A549 (cell line): ENCODE measurements around the gene BLCAP. TPM values are rescaled to one million over a fixed set of nuclear protein-coding genes. Genes with fewer than 3 reads are reported as not detected.

ENCODE experiments used
- ATAC-seq, 2 experiments: fragments of 200-7000 bp in 1 of 2; fragments of >200 bp in 1 of 2; cut with Nextera tagmentation in 1 of 2; cut with Tn5 transposase in 1 of 2; 3 replicates each; pipeline versions ENCODE4 v1.8.0 to v1.9.1; 2018 to 2020; ENCODE audit warnings: mild to moderate bottlenecking in 1 of 2, moderate library complexity in 1 of 2
- CTCF ChIA-PET: fragments of 300-600 bp; sonication (Branson Sonifier 250); formaldehyde crosslinking; extraction: SDS; loops from one replicate; lab custom pipeline; 2021; ENCODE audit warnings: antibody characterized with exemption, inconsistent platforms; lab: Yijun Ruan, JAX
- POLR2A ChIA-PET: fragments of 350-600 bp; formaldehyde crosslinking; extraction: SDS; loops from one replicate; lab custom pipeline; 2021; ENCODE audit warnings: antibody characterized with exemption, inconsistent platforms; lab: Yijun Ruan, JAX
- DNase-seq, 2 experiments: peaks; one replicate each; pipeline versions ENCODE4 v3.0.0 to v3.0.0-alpha.2; 2011 to 2016; ENCODE audit warnings: low read depth in 1 of 2, low spot score in 1 of 2
- FAIRE-seq: peaks from 2 replicates; lab custom pipeline; 2011; peaks lifted over from hg19 to GRCh38; lab: Jason Lieb, UNC
- H3K27ac ChIP-seq, 2 experiments: fragments of >200 bp; sonication (Bioruptor Twin); formaldehyde crosslinking; 3 replicates each; pipeline ENCODE4 v1.5.1; 2016 to 2017
- H3K4me1 ChIP-seq: fragments of >200 bp; sonication (Bioruptor Twin); formaldehyde crosslinking; 3 replicates; pipeline ENCODE4 v1.6.1; 2016
- H3K4me2 ChIP-seq: fragments of >200 bp; sonication (Bioruptor Twin); formaldehyde crosslinking; 3 replicates; pipeline ENCODE4 v1.6.1; 2016
- H3K4me3 ChIP-seq: fragments of >200 bp; sonication (Bioruptor Twin); formaldehyde crosslinking; 3 replicates; pipeline ENCODE4 v1.5.1; 2016
- H3K9me3 ChIP-seq: fragments of >200 bp; sonication (Bioruptor Twin); formaldehyde crosslinking; 3 replicates; pipeline ENCODE4 v1.6.1; 2016
- CBX2 ChIP-seq: fragments of 200-600 bp; sonication (generic); IDR thresholded peaks from 2 replicates; pipeline ENCODE4 v1.6.1; 2016; ENCODE audit warnings: low read depth, mild to moderate bottlenecking, borderline replicate concordance
- CEBPB ChIP-seq, 2 experiments: fragments of >200 bp in 1 of 2; sonication (Bioruptor Twin) in 1 of 2; formaldehyde crosslinking in 1 of 2; IDR thresholded peaks; 2 replicates each; pipeline ENCODE4 v1.6.1; 2012 to 2016
- EHF ChIP-seq: fragments of 250-450 bp; sonication (Bioruptor Pico); IDR thresholded peaks from 2 replicates; pipeline ENCODE4 v1.5.0; 2020; ENCODE audit warnings: mild to moderate bottlenecking
- EP300 ChIP-seq, 2 experiments: fragments of >200 bp; sonication (Bioruptor Twin); formaldehyde crosslinking; IDR thresholded peaks; 2 replicates in 1 of 2; 3 replicates in 1 of 2; pipeline ENCODE4 v1.6.1; 2016 to 2017
- FOSL2 ChIP-seq, 2 experiments: fragments of 450-650 bp in 1 of 2; fragments of >200 bp in 1 of 2; sonication (Bioruptor Twin) in 1 of 2; formaldehyde crosslinking; IDR thresholded peaks; 2 replicates each; pipeline versions ENCODE4 v1.5.0 to v1.6.1; 2016 to 2020; ENCODE audit warnings: mild to moderate bottlenecking in 1 of 2, moderate library complexity in 1 of 2
- FOXS1 ChIP-seq: fragments of 250-450 bp; sonication (Bioruptor Pico); IDR thresholded peaks from 2 replicates; pipeline ENCODE4 v1.5.0; 2020; ENCODE audit warnings: mild to moderate bottlenecking, moderate library complexity
- HES2 ChIP-seq: fragments of >200 bp; sonication (Bioruptor Twin); formaldehyde crosslinking; IDR thresholded peaks from 2 replicates; pipeline ENCODE4 v1.6.1; 2016
- JUNB ChIP-seq: fragments of >200 bp; sonication (Bioruptor Twin); formaldehyde crosslinking; IDR thresholded peaks from 2 replicates; pipeline ENCODE4 v1.6.1; 2016
- MAZ ChIP-seq: fragments of 150-350 bp; IDR thresholded peaks from 2 replicates; pipeline ENCODE4 v1.6.1; 2014; ENCODE audit warnings: antibody characterized with exemption, low read depth, low read length, borderline replicate concordance
- NFE2L2 ChIP-seq: fragments of 150-350 bp; conservative IDR thresholded peaks from 2 replicates; pipeline ENCODE4 v1.6.1; 2014; ENCODE audit warnings: low read length
- NPAS2 ChIP-seq: fragments of 250-450 bp; sonication (Bioruptor Pico); IDR thresholded peaks from 2 replicates; pipeline ENCODE4 v1.8.0; 2022; ENCODE audit warnings: mild to moderate bottlenecking, moderate library complexity, borderline replicate concordance
- PHF8 ChIP-seq: fragments of 200-600 bp; sonication (generic); IDR thresholded peaks from 2 replicates; pipeline ENCODE4 v1.6.1; 2016; ENCODE audit warnings: low read depth, mild to moderate bottlenecking, antibody characterized with exemption, moderate library complexity, borderline replicate concordance
- POLR2AphosphoS2 ChIP-seq: conservative IDR thresholded peaks from 2 replicates; pipeline ENCODE4 v1.6.1; 2012; ENCODE audit warnings: low read length, improper control_type of control experiment, inconsistent platforms
- RAD21 ChIP-seq, 2 experiments: fragments of >200 bp in 1 of 2; sonication (Bioruptor Twin) in 1 of 2; formaldehyde crosslinking in 1 of 2; IDR thresholded peaks in 1 of 2; conservative IDR thresholded peaks in 1 of 2; 2 replicates in 1 of 2; 3 replicates in 1 of 2; pipeline ENCODE4 v1.6.1; 2012 to 2018; ENCODE audit warnings: inconsistent platforms in 1 of 2
- RARB ChIP-seq: fragments of 250-450 bp; sonication (Bioruptor Pico); IDR thresholded peaks from 2 replicates; pipeline ENCODE4 v1.8.0; 2021; ENCODE audit warnings: mild to moderate bottlenecking, moderate library complexity
- SMC3 ChIP-seq: fragments of >200 bp; sonication (Bioruptor Twin); formaldehyde crosslinking; IDR thresholded peaks from 3 replicates; pipeline ENCODE4 v1.6.1; 2018; ENCODE audit warnings: inconsistent platforms
- TP53 ChIP-seq: fragments of 250-450 bp; sonication (Bioruptor Pico); IDR thresholded peaks from 2 replicates; pipeline ENCODE4 v1.5.0; 2021; ENCODE audit warnings: mild to moderate bottlenecking, moderate library complexity
- ZC3H11A ChIP-seq: fragments of 450-650 bp; IDR thresholded peaks from 2 replicates; pipeline ENCODE4 v1.6.1; 2014; ENCODE audit warnings: antibody characterized with exemption, mild to moderate bottlenecking
- ZFP36 ChIP-seq: fragments of 450-650 bp; IDR thresholded peaks from 2 replicates; pipeline ENCODE4 v1.6.1; 2014; ENCODE audit warnings: borderline replicate concordance; ENCODE audit not compliant: partially characterized antibody
- WGBS: methylation state at CpG from one replicate; pipeline ENCODE4 v1.1.6; 2017; ENCODE audit errors: missing lambda C conversion rate; 5-methylcytosine and 5-hydroxymethylcytosine counted together
- polyA plus RNA-seq, 4 experiments: library from polyadenylated mRNA; depleted of rRNA in 3 of 4; stranded (reverse); fragments of >200 nt; fragmentation: RNase III in 1 of 4; extraction: RNeasy Plus Mini Kit Qiagen cat#74134 plus additional on column Dnase treatment in 1 of 4; gene quantifications; 2 replicates in 3 of 4; 3 replicates in 1 of 4; pipeline ENCODE4 v1.2.3, GENCODE V29; 2011 to 2017
- TF ChIP-seq, protein P1 (sequence below): fragments of >200 bp; sonication (Bioruptor Twin); formaldehyde crosslinking; IDR thresholded peaks from 3 replicates; pipeline ENCODE4 v1.6.1; 2016
- TF ChIP-seq, protein P2 (sequence below): fragments of >200 bp; sonication (Bioruptor Twin); formaldehyde crosslinking; IDR thresholded peaks from 3 replicates; pipeline ENCODE4 v1.5.1; 2016

The BLCAP gene
- polyA plus RNA-seq, 2 of the 4 experiments (the other 2 are of a cell fraction) = 30.3 to 49.0 TPM

DNA sequence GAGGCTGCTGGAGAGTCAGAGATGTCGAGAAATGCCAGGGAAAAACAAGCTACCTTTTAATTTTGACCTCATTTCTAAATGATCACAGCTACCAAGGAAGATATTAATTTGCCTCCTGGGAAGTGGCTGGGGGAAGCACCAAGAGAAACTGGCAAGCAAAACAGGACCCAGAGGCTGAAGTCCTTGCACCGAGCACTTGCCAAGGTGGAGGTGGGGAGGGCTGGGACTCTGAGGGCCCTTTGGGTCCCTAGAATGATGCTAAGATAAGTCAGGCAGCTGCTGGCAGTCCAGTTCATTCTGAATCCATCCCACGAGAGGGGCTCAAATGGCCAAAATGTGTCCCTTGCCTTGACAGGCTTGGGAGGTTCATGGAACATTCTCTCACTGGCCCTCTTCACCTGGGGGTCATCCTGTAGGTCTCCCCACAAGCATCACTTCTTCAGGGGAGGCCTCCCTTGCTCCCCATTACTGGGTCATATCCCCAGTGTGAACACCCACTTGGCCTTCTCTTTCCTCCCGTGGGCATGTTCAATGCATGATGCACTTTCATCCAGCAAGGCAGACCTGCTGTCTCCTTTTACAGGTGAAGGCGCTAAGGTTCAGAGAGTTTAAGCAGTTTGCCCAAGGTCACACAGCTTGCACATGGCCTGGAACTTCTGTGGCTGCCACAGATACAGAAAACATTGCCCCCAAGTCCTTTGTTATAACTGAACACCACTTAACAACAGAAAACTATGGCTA lies 39.1 kb upstream of the BLCAP start:
- ATAC-seq (no peak), DNase-seq (no peak), FAIRE-seq (no peak)
- Histone ChIP-seq H3K4me2 (no peak overlapping the region), H3K27ac (no peak overlapping the region), H3K4me3 (no peak overlapping the region), H3K4me1 (peaks cover 5% of the 10 kb centered on the region; the same call in 1 of the 3 replicates), H3K9me3 (peaks cover 10% of the 10 kb centered on the region; the same call in 2 of the 3 replicates)
- TF ChIP-seq POLR2AphosphoS2 = no peak
- no peak for TF ChIP-seq TP53 (CRISPR knock-in tag)
- no peak for TF ChIP-seq CEBPB (IDR thresholded peaks at IDR 0.05)
- ChIA-PET CTCF (interaction anchor here (0.6 to 4.9 kb wide), 9 partner anchors 19 to 725 kb away, joined by 3 to 51 read pairs (median 3); no protein-coding TSS in a partner anchor), POLR2A (no interaction called here)
- 12% methylated on average over 5 of the region's 5 CpGs for WGBS

GRCh38 chr20:37565134-37565811 lies 37.6 kb upstream of the BLCAP start:
- no peak for DNase-seq
- H3K9me3 ChIP-seq = peaks cover 10% of the 10 kb centered on the region; the same call in 2 of the 3 replicates
- 44% methylated on average over 14 of the region's 14 CpGs for WGBS
- H3K4me3 ChIP-seq = no peak overlapping the region
- no peak; a peak in 1 of 6 replicates for ATAC-seq
- H3K4me1 ChIP-seq = peaks cover 5% of the 10 kb centered on the region; the same call in 1 of the 3 replicates
- FAIRE-seq = no peak
- H3K27ac ChIP-seq = no peak overlapping the region
- POLR2A ChIA-PET = no interaction called here
- no peak overlapping the region for H3K4me2 ChIP-seq
- TF ChIP-seq JUNB (no peak), EHF (CRISPR knock-in tag) (no peak), FOXS1 (CRISPR knock-in tag) (no peak), NFE2L2 (no peak)
- TF ChIP-seq, all 56 proteins: peak for 0
- CTCF ChIA-PET = interaction anchor here (0.6 to 5.0 kb wide), 88 partner anchors 9 to 843 kb away, joined by 3 to 51 read pairs (median 5); partner anchors contain the start of genes BPI and CTNNBL1

DNA sequence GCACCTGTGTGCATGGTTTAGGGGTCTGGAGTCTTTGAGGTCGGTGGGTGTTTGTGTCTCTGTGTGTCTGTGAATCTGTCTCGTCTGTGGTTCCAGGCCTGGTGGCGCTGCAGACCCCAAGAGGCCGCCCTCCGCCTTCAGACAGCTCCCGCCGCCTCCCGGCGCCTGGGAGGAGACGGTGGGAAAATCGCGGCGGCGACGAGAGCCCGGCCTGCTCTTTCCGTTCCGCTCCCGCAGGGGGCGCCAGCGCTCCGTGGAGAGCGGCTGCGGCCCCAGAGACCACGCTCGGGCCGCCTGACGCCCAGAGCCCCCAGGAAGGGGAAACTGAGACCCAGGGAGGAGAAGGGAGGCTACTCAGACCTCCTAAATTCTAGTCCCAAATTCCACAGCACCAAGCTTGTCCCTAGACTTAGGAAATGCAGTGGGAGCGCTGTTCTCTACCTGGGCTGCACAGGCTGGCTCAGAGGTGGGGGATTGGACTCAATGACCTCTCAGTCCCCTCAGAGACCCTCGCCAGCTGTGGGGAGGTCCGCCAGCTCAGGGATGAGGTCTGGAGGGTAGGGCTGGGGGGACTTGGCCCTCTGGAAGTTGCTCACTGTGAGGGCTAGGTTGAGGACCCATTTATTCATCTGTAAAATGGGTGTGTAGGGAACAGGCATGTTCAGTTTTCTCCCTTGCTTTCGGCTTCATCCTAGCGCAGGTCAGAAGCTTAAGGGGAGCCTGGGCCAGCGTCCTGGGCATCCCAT lies 36.9 kb upstream of the BLCAP start:
- FAIRE-seq = no peak
- no peak for TF ChIP-seq CBX2
- TF ChIP-seq TP53 (CRISPR knock-in tag) = no peak
- no peak for TF ChIP-seq ZFP36
- TF ChIP-seq CEBPB (IDR thresholded peaks at IDR 0.05) = no peak
- no peak for TF ChIP-seq ZC3H11A
- TF ChIP-seq, protein P1, sequence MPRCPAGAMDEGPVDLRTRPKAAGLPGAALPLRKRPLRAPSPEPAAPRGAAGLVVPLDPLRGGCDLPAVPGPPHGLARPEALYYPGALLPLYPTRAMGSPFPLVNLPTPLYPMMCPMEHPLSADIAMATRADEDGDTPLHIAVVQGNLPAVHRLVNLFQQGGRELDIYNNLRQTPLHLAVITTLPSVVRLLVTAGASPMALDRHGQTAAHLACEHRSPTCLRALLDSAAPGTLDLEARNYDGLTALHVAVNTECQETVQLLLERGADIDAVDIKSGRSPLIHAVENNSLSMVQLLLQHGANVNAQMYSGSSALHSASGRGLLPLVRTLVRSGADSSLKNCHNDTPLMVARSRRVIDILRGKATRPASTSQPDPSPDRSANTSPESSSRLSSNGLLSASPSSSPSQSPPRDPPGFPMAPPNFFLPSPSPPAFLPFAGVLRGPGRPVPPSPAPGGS = no peak
- no peak for TF ChIP-seq FOSL2 (IDR thresholded peaks at IDR 0.05)
- no peak for TF ChIP-seq FOSL2 (CRISPR knock-in tag; IDR thresholded peaks at IDR 0.05)
- TF ChIP-seq RAD21 (conservative IDR thresholded peaks at IDR 0.05 in 1 of 2, IDR thresholded peaks at IDR 0.05 in 1 of 2) = peak; percentile 90 to 97
- no peak for TF ChIP-seq RARB (CRISPR knock-in tag)
- TF ChIP-seq NPAS2 = no peak
- TF ChIP-seq, protein P2, sequence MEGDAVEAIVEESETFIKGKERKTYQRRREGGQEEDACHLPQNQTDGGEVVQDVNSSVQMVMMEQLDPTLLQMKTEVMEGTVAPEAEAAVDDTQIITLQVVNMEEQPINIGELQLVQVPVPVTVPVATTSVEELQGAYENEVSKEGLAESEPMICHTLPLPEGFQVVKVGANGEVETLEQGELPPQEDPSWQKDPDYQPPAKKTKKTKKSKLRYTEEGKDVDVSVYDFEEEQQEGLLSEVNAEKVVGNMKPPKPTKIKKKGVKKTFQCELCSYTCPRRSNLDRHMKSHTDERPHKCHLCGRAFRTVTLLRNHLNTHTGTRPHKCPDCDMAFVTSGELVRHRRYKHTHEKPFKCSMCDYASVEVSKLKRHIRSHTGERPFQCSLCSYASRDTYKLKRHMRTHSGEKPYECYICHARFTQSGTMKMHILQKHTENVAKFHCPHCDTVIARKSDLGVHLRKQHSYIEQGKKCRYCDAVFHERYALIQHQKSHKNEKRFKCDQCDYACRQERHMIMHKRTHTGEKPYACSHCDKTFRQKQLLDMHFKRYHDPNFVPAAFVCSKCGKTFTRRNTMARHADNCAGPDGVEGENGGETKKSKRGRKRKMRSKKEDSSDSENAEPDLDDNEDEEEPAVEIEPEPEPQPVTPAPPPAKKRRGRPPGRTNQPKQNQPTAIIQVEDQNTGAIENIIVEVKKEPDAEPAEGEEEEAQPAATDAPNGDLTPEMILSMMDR = peak; percentile 96
- TF ChIP-seq SMC3 = peak; percentile 87
- no peak for TF ChIP-seq MAZ
- TF ChIP-seq EHF (CRISPR knock-in tag) = no peak
- no peak for TF ChIP-seq PHF8
- TF ChIP-seq EP300 (IDR thresholded peaks at IDR 0.05) = no peak
- TF ChIP-seq FOXS1 (CRISPR knock-in tag) = no peak
- TF ChIP-seq HES2 = no peak
- POLR2A ChIA-PET = no interaction called here
- Histone ChIP-seq H3K27ac (0 out of 6 replicates have a peak overlapping the region, but pooled peaks of 1 of the 2 experiments have one; percentile 37), H3K4me2 (peak overlapping the region; percentile 68), H3K4me1 (peaks cover 5% of the 10 kb centered on the region; the same call in 1 of the 3 replicates), H3K4me3 (no peak overlapping the region), H3K9me3 (peaks cover 10% of the 10 kb centered on the region; the same call in 2 of the 3 replicates)
- ATAC-seq = peak; percentile 80 to 91
- DNase-seq = peak; percentile 19 to 46
- CTCF ChIA-PET = interaction anchor here (0.6 to 5.0 kb wide), 130 partner anchors 9 to 1431 kb away, joined by 3 to 51 read pairs (median 4); partner anchors contain the start of genes BPI, CTNNBL1 and RPRD1B
- WGBS = 14% methylated on average over 6 of the region's 34 CpGs
